K562 (cell line): ENCODE results near the gene MFAP1. TPM values are rescaled to one million over a fixed set of nuclear protein-coding genes. Genes with fewer than 3 reads are reported as not detected.

Source experiments
- POLR2A ChIP-seq: fragments of 450-650 bp; conservative IDR thresholded peaks from 2 replicates; pipeline ENCODE4 v1.6.1; 2016
- SUPT5H ChIP-seq: fragments of 450-650 bp; IDR thresholded peaks from 2 replicates; pipeline ENCODE4 v1.6.1; 2016
- TCF3 ChIP-seq: sonication (generic); formaldehyde crosslinking; IDR thresholded peaks from 2 replicates; pipeline ENCODE4 v1.4.0; 2020; ENCODE audit warnings: mild to moderate bottlenecking, missing genetic modification reagents
- polyA plus RNA-seq, 8 experiments: library from polyadenylated mRNA; depleted of rRNA in 4 of 8; stranded (reverse) in 5 of 8; unstranded in 3 of 8; fragments of >200 nt; fragmentation: Nextera tagmentation in 2 of 8; fragmentation: Illumina TruSeq in 1 of 8; extraction: Ambion mirVana in 2 of 8; extraction: Trizol in 1 of 8; gene quantifications; 2 replicates each; pipeline versions ENCODE4 v1.2.1 to v1.2.3, GENCODE V29; 2011 to 2014; ENCODE audit warnings: inconsistent platforms in 1 of 8, missing spikeins in 1 of 8
- total RNA-seq, 7 experiments: library from RNA; depleted of rRNA in 6 of 7; stranded (reverse); fragments of >200 nt in 6 of 7; fragmentation: Illumina TruSeq in 2 of 7; extraction: Trizol in 2 of 7; gene quantifications; 2 replicates each; pipeline versions ENCODE4 v1.2.1 to v1.2.3, GENCODE V29; 2011 to 2021; ENCODE audit warnings: low replicate concordance in 1 of 7
- TF ChIP-seq, protein P1 (sequence below): fragments of 450-650 bp; IDR thresholded peaks from 2 replicates; pipeline ENCODE4 v1.6.1; 2016; ENCODE audit warnings: mild to moderate bottlenecking, moderate library complexity

Gene MFAP1
- total and polyA plus RNA-seq, 9 of the 15 experiments (the other 6 are each of a cell fraction or from before 2014, with no cell fraction given) = 34.9 to 64.1 (median 48.2) TPM

- TF ChIP-seq, protein P1, sequence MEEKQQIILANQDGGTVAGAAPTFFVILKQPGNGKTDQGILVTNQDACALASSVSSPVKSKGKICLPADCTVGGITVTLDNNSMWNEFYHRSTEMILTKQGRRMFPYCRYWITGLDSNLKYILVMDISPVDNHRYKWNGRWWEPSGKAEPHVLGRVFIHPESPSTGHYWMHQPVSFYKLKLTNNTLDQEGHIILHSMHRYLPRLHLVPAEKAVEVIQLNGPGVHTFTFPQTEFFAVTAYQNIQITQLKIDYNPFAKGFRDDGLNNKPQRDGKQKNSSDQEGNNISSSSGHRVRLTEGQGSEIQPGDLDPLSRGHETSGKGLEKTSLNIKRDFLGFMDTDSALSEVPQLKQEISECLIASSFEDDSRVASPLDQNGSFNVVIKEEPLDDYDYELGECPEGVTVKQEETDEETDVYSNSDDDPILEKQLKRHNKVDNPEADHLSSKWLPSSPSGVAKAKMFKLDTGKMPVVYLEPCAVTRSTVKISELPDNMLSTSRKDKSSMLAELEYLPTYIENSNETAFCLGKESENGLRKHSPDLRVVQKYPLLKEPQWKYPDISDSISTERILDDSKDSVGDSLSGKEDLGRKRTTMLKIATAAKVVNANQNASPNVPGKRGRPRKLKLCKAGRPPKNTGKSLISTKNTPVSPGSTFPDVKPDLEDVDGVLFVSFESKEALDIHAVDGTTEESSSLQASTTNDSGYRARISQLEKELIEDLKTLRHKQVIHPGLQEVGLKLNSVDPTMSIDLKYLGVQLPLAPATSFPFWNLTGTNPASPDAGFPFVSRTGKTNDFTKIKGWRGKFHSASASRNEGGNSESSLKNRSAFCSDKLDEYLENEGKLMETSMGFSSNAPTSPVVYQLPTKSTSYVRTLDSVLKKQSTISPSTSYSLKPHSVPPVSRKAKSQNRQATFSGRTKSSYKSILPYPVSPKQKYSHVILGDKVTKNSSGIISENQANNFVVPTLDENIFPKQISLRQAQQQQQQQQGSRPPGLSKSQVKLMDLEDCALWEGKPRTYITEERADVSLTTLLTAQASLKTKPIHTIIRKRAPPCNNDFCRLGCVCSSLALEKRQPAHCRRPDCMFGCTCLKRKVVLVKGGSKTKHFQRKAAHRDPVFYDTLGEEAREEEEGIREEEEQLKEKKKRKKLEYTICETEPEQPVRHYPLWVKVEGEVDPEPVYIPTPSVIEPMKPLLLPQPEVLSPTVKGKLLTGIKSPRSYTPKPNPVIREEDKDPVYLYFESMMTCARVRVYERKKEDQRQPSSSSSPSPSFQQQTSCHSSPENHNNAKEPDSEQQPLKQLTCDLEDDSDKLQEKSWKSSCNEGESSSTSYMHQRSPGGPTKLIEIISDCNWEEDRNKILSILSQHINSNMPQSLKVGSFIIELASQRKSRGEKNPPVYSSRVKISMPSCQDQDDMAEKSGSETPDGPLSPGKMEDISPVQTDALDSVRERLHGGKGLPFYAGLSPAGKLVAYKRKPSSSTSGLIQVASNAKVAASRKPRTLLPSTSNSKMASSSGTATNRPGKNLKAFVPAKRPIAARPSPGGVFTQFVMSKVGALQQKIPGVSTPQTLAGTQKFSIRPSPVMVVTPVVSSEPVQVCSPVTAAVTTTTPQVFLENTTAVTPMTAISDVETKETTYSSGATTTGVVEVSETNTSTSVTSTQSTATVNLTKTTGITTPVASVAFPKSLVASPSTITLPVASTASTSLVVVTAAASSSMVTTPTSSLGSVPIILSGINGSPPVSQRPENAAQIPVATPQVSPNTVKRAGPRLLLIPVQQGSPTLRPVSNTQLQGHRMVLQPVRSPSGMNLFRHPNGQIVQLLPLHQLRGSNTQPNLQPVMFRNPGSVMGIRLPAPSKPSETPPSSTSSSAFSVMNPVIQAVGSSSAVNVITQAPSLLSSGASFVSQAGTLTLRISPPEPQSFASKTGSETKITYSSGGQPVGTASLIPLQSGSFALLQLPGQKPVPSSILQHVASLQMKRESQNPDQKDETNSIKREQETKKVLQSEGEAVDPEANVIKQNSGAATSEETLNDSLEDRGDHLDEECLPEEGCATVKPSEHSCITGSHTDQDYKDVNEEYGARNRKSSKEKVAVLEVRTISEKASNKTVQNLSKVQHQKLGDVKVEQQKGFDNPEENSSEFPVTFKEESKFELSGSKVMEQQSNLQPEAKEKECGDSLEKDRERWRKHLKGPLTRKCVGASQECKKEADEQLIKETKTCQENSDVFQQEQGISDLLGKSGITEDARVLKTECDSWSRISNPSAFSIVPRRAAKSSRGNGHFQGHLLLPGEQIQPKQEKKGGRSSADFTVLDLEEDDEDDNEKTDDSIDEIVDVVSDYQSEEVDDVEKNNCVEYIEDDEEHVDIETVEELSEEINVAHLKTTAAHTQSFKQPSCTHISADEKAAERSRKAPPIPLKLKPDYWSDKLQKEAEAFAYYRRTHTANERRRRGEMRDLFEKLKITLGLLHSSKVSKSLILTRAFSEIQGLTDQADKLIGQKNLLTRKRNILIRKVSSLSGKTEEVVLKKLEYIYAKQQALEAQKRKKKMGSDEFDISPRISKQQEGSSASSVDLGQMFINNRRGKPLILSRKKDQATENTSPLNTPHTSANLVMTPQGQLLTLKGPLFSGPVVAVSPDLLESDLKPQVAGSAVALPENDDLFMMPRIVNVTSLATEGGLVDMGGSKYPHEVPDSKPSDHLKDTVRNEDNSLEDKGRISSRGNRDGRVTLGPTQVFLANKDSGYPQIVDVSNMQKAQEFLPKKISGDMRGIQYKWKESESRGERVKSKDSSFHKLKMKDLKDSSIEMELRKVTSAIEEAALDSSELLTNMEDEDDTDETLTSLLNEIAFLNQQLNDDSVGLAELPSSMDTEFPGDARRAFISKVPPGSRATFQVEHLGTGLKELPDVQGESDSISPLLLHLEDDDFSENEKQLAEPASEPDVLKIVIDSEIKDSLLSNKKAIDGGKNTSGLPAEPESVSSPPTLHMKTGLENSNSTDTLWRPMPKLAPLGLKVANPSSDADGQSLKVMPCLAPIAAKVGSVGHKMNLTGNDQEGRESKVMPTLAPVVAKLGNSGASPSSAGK = no peak
- peak; percentile 51 for TF ChIP-seq POLR2A
- no peak for TF ChIP-seq TCF3 (CRISPR knock-in tag)
- TF ChIP-seq SUPT5H = peak; percentile 39
These were observed 27.9 kb downstream of the MFAP1 start (continued) for GRCh38 chr15:43796566-43796965.
